Posterior vena cava (tissue), 2 donors: ENCODE results near the gene C5. TPM values are rescaled to one million over a fixed set of nuclear protein-coding genes. Genes with fewer than 3 reads are reported as not detected.
"Not testable (repeated sequence)": the region's sequence is repeated elsewhere in the genome, so short reads cannot be mapped to it uniquely, and the experiment has no call there.

Experiments
- DNase-seq: peaks from one replicate; pipeline ENCODE4 v3.0.0-alpha.2; 2020; ENCODE audit warnings: low spot score
- intact Hi-C, 2 donors: fragments of 100-400 bp; cut with DNase I; formaldehyde crosslinking; loops; one replicate each; pipeline versions ENCODE4 v1.14.1 to v1.14.2; 2022 to 2023
- total RNA-seq, 2 donors: library from RNA; stranded (reverse); fragmentation: NEBNext Ultra II Directional; extraction: Animal tissue kit (Norgen Biotek cat#: 25700); gene quantifications; one replicate each; pipeline ENCODE4 v1.2.1, GENCODE V29; 2021
- donor health status: DM: yes; HTN: yes; CAD: no.
- donor health status: DM: yes; HTN: yes; CAD: no.

The C5 gene
- total RNA-seq, 2 donors from 2014 or later: 3.7 to 5.9 TPM

DNA sequence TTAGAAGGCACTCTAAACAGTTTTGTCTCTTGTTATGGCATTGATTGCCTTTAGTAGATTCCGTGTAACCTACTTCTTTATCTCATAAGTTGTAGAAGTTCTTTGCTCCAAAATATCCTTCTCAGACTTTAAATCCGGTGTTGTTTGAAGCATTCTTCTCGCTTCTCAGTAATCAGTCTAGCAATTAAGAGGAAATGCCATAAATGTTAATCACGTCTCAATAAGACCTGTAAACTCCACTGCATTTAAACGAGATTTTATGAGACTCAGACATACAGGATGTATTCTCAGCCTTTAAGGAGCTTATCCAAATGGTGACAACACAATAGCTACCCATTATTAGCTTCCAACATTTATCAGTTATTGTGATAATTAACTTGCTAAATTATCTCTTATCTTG lies 7.7 kb upstream of the C5 start:
- intact Hi-C loops: loop anchor here in 1 of 2 donors (5.0 kb wide), 1 partner anchor 301 kb away; no protein-coding TSS in a partner anchor
- no peak for DNase-seq

DNA sequence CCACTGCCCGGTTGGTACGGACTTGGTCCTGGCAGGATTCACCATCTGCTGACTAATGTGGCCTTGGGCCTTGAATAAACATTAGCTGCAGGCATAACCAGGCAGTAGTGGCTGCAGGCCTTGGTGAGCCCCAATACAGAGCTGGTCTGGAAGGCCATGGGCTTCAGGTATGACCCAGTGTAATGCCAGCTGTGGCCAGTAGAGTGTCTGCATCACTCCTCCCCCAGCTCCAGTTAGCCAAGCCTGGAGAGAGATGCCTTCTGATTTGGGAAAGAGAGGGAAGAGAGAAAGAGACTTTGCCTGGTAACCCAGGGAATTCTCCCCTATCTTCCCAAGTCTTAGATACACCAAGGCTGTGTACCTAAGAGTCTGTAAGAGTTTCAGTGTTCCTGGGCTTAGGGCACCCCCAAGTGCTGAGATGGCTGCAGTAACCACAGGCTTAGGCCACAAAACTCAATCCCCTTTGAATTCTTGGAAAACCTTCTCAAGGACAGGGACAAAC lies 5.6 kb upstream of the C5 start:
- no peak for DNase-seq
- intact Hi-C loops: loop anchor here in 1 of 2 donors (5.0 kb wide), 1 partner anchor 298 kb away; no protein-coding TSS in a partner anchor

DNA sequence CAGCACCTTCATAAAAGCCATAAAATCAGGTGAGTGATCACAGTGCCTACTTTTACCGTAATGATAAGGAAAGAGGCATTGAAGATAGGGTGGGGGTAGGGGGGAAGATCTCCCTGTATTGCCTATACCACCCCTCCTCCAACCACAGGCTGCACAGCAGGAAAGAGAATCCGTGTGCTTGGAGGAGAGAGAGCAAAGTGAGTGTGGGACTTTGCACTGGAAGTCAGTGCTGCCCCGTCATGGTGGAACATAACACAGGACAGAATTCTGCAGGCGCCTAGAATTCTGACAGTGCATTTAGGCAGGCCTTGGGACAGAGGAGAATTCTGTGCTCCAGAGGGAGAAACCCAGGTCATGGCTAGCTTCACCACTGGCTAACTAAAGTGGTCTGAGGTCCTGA lies 3.5 kb upstream of the C5 start:
- DNase-seq: no peak
- intact Hi-C loops: no loop called here

DNA sequence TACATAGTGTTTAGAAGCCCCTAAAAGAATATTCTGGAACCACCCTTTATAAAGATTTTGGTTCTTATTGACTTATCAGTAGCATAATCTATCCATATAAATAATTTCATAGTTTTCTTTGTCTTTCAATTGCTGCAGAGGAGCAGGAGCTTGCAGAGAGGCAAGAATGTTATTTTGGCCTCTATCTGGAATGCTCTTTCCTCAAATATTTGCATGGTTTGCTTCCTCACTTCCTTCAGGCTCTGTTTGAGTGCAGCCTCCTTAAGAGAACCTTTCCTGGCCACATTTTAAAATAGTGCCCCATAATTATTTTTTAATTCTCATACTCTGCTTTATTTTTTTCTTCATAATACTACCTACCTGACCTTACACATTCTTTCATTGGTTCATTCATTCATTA lies 1.5 kb downstream of the C5 start:
- intact Hi-C loops: no loop called here
- no peak for DNase-seq

DNA sequence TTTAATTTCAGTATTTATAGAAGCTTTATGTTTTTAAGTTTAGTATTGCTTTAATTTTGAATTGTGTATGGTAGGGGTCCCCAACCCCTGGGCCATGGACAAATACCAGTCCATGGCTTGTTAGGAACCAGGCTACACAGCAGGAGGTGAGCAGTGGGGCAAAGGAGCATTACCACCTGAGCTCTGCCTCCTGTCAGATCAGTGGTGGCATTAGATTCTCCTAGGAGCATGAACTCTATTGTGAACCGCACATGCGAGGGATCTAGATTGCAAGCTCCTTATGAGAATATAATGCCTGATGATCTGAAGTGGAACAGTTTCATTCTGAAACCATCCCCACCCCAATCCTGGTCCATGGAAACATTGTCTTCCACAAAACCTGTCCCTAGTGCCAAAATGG lies 1.9 kb downstream of the C5 start:
- DNase-seq: no peak
- intact Hi-C loops: no loop called here

DNA sequence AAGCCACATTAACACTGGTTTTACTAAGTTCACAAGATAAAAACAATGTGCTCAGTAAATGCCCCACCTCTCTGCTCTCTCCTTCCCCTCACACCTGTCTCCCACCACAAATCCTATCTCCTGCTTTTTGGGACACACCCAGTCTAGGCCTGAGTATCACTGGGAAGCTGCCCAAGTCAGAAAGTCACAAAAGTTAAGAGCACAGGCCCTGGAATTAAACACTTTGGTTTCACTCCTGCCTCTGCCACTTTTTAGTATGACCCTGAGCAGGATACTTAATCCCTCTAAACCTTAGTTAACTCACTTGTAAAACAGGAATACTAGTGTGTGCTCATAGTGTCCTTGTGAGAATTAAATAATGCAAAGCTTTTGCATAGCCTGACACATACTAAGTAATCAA lies 11.3 kb downstream of the C5 start:
- intact Hi-C loops: no loop called here
- DNase-seq: no peak

DNA sequence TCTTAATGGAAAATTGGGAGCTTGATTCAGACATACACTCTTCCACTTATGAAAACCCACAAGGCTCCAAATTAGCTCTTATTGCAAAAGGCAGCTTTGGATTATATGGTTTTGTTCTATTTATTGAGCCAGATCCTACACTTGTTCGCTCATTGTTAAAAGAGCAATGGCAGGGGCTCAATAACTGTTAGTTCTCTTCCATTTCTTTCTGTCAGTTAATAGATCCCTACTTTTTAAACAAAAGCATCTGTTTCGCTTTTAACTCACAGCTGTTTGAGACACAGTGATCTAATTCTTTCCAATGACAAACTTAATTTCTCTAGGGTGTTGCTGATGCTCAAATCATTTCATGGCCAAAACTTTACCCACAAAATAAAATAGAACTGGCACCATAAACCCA lies 11.7 kb downstream of the C5 start:
- DNase-seq: no peak
- intact Hi-C loops: no loop called here

DNA sequence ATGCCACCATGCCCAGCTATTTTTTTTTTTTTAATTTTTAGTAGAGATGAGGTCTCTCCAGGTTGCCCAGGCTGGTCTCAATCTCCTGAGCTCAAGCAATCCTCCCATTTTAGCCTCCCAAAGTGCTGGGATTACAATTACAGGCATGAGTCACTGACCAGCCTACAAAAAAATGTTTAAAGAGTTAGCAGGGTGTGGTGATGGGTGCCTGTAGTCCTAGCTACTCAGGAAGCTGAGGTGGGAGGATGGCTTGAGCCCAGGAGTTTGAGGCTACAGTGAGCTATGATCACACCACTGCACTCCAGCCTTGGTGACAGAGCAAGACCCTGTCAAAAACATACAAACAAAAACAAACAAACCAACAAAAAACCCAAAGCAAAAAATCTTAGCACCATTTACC lies 14.4 kb downstream of the C5 start:
- intact Hi-C loops, DNase-seq: not testable (repeated sequence)

DNA sequence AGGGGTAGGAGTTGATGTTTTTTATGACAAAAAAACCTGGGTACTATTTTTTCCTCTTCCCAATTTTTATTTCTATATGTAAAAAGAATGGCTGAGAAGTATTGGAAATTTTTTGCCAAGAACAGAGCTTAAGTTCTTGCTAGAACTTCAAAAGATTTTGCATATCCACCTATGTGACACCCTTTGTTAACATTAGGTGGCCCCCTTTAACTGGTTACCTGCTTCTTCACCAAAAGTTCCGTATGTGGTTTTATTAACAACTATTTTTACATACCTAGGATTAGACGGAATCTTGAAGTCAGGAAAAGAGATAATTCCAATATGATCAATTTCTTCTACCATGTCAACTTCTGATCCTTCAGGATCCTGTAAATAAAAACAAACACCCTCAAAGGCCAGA lies 15.5 kb downstream of the C5 start:
- no peak for DNase-seq
- intact Hi-C loops: no loop called here

DNA sequence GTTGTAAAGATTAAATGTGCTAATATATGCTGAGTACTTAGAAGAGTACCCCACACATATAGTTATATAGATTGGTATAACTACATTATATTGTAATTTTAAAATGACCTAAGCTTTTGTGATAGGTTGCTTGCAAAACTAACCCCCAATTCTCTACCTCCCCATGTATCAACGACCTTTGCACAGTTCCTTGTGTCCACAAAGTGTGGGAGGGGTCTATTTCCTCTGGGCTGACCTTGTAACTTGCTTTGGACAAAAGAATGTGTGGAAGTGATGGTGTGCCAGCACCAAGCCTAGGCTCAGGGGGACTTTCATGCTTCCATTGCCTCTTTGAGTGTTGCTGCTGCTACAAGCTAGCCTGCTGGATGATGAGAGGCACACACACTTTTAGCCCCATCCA lies 20.6 kb downstream of the C5 start:
- no peak for DNase-seq
- intact Hi-C loops: no loop called here

DNA sequence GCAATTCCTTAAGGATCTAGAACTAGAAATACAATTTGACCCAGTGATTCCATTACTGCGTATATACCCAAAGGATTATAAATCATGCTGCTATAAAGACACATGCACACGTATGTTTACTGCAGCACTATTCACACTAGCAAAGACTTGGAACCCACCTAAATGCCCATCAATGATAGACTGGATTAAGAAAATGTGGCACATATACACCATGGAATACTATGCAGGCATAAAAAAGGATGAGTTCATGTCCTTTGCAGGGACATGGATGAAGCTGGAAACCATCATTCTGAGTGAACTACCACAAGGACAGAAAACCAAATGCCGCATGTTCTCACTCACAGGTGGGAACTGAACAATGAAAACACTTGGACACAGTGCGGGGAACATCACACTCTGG lies 21.8 kb downstream of the C5 start:
- intact Hi-C loops: not testable (repeated sequence)

DNA sequence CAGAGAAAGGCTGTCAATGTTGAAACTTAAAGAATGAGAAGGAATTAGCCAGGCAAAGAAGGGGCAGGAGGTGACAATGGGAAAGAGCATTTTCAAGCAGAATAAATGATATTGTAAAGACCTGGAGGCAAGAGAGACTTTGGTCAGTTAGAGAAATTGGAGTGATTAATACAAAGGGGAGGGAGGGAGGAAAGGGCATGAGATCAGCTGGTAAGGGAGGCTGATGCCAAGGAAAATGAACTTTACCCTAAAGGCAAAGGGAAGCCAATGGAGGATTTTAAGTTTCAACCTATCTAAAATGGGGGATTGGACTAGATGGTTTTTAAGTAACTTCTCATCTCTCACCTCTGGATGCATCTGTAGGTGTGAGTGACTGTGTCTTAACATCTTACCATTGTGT lies 23.3 kb downstream of the C5 start:
- intact Hi-C loops: no loop called here
- DNase-seq: no peak

More for the DNA sequence above, 21.8 kb downstream of the C5 start:
- not testable (repeated sequence) for DNase-seq

DNA sequence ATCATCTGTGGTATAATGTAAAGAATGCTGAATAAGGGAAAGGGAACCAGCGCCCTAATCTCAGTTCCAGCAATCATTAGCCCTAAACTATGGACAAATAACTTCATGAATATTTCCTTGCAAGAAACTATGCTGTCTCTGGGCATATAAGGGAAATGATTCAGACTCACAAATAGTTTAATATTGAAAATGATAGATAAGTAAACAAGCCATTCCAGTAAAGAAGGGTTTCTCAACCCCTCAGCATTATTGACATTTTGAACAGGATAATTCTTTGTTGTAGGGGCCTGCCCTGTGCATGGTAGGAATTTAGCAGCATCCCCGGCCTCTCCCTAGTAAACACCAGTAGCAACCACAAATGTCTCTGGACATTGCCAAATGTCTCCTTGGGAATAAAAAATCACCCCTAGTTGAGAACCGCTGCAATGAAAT lies 23.8 kb downstream of the C5 start:
- intact Hi-C loops: no loop called here
- DNase-seq: no peak

DNA sequence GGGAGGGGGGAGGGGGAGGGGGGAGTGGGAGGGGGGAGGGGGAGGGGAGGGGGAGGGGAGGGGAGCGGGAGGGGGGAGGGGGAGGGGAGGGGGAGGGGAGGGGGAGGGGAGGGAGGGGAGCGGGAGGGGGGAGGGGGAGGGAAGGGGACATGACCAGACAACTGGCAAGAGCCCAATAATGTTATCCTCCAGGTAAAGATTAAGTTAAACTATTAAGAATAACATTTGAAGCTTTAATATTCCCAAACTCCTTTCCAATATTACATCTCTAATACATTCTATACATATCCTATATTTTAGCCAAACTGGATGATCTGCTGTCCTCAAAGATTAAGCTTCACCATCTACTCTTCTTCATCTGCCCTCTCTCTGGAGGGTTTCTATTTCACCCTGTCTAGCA lies 25.8 kb downstream of the C5 start:
- intact Hi-C loops: no loop called here
- DNase-seq: no peak

DNA sequence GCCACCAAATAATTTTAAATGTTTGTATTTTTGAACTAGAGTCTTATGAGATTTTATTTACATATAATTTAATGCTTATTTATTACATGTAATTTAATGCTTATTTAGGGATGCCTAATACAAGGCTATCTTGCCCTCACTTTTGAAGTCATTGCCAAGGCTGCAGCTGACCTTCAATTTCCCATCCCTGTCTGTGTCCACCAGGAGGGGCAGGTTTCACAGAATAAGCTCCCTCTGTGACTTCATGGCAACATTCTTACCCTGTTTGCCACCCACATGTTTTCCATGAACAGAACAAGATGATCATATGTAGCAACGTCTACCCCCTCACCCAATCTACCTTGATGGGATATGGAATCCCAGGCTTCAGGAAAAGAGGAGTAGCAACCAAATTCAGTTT lies 27.0 kb downstream of the C5 start:
- no peak for DNase-seq
- intact Hi-C loops: no loop called here

DNA sequence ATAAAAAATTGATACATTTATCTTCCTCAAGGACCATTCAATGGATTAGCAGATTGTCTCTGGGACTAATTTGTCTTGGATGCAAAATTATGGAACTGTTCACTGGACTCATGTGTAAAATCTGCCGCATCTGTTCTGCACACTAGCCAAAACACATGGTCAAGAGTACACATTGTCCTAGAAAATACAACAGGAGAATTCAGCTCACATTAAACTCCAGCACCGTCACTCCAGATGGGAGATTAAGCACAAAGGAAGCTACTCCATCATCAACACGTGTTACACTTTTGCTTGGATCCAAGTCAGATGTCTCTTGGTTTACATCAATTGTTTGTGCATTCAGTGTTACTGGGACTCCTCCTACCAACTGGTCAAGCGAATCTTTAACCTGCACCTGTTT lies 28.8 kb downstream of the C5 start:
- no peak for DNase-seq
- intact Hi-C loops: no loop called here

DNA sequence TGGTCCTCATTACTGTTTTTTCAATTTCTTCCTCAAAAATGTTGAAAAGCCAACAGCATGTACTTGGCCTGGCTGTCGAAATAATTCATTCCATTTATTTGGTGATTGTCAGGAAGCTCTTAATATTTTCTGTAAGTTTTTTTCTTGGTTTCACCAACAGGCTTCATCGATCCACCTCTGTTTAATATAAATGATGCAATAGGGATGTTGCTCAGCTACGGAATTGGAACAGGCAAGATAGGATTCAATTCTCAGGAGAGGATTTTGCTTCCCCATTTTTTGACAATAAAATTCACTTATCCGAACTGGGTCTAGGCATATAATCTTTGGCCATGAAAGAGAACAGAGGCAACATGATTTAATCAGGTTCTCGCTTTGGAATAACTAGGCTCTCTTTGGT lies 30.8 kb downstream of the C5 start:
- intact Hi-C loops: no loop called here
- DNase-seq: no peak

DNA sequence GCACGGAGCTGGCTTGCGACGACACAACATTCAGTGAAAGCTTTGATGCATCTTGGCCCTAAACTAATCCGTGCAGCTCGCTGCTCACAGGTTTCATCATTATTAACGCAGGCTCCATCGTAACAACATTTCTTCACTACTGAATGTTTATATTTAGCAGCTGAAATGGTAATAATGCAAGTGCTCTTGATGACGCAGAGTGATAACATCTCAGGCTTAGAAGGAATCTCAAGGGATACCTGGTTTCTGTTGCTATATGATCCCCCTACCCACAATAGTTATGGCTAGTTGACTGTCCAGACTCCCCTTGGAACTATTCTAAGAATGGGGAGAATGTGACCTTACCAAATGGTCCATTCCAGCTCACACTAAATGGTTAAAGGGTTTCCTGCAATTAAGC lies 36.2 kb downstream of the C5 start:
- intact Hi-C loops: no loop called here
- no peak for DNase-seq

DNA sequence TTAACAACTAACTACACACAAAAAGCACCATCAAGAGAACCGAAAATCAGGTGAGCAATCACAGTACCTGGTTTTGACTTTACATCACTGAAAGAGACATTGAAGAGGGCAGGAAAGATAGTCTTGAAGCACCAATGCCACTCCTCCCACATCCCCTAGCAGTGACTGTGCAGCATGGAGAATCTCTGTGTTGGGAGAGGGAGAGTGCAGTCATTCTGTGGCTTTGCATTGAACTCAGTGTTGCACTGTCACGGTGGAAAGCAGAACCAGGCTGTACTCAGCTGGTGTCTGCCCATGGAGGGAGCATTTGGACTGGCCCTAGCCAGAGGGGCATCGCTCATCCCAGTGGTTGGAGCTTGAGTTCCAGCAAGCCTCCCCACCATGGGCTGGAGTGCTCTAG lies 40.4 kb downstream of the C5 start:
- no peak for DNase-seq

DNA sequence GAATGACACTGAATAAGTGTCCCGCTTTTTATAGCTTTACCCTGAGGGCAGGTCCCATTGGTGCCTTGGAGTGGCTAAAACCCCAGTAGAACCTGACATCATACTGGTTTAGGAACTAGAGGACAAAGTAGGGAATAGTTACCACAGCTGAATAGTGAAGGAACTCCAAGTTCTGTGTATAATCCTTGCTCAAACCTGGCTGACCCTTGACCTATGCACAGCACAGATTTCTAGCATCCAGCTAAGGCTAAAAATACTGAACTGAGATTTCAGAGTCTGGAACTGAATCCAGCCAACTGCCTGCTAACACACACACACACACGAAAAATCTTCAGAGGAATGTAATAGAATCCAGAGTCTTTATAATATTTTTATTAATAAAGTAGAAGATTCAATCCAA lies 50.8 kb downstream of the C5 start:
- no peak for DNase-seq
- intact Hi-C loops: no loop called here

More for the DNA sequence above, 40.4 kb downstream of the C5 start:
- intact Hi-C loops: no loop called here

DNA sequence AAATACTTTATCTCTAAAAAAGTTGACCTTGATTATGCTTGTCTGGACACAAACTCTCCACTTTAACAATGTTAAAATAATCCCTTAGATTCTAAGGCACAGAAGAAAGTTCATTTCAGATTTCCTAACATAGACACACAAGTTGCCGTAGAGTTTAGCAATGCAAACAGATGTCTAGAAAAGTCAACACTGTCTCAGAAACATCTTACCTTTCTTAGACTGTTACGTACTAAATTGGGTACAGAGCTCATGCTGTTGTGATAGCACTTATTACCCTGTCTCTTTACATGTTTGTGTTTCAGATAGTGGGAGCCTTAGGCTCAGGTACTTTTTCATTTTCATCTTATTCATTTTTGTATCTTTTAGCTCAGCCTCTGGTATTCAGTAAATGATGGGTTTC lies 52.0 kb downstream of the C5 start:
- no peak for DNase-seq
- intact Hi-C loops: no loop called here

DNA sequence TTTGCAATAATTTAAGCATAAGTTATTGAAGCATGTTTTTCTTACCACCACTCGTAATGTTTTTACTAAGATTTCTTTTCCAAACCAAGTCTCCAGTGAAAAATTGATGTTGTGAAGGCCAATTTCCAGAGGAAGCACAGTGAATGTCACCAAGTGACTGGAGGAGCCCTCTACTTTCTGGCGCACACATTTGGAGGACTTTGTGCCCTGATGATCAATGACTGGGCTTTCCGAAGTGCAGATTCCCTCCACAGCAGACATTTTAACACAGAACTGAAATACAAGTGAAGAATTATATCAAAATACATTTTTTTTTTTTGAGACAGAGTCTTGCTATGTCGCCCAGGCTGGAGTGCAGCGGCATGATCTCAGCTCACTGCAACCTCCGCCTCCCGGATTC lies 52.6 kb downstream of the C5 start:
- no peak for DNase-seq
- intact Hi-C loops: no loop called here
